Measurements from ENCODE around the gene MBD3. TPM values are rescaled to one million over a fixed set of nuclear protein-coding genes. Genes with fewer than 3 reads are reported as not detected.

Gene MBD3
- total RNA-seq, 1 donor from 2014 or later = 71.9 TPM

- H3K4me3 Mint-ChIP-seq (ENCODE audit: unreplicated experiment) = no peak overlapping the region
- H3K9me3 ChIP-seq (ENCODE audit: insufficient read depth, low read depth, low read length) = no peaks in the 10 kb centered on the region
- no peaks in the 10 kb centered on the region for H3K27me3 ChIP-seq (ENCODE audit: insufficient read depth, low read length)
- no peak overlapping the region for H3K4me3 ChIP-seq (ENCODE audit: insufficient read depth, low read depth, low read length)
- H3K27me3 Mint-ChIP-seq (ENCODE audit: low read depth, unreplicated experiment) = no peaks in the 10 kb centered on the region
- H4K20me1 ChIP-seq (ENCODE audit: insufficient read depth, low read length) = peaks cover 7% of the 10 kb centered on the region
- H3K9ac ChIP-seq (ENCODE audit: low read length) = no peak overlapping the region
- TF ChIP-seq CTCF (IDR thresholded peaks at IDR 0.05; ENCODE audit: insufficient read depth, low read depth, low read length) (no peak), EZH2 (IDR thresholded peaks at IDR 0.05; ENCODE audit: insufficient read depth, low read length) (no peak)
- H3K79me2 ChIP-seq (ENCODE audit: insufficient read depth, low read length) = peaks cover 4% of the 10 kb centered on the region
- no peak overlapping the region for H3K27ac ChIP-seq (ENCODE audit: low read depth, low read length)
- no peaks in the 10 kb centered on the region for H3K9me3 Mint-ChIP-seq (ENCODE audit: unreplicated experiment)
- no peaks in the 10 kb centered on the region for H3K4me1 ChIP-seq (ENCODE audit: insufficient read depth, low read length)
- no peaks in the 10 kb centered on the region for H3K4me1 Mint-ChIP-seq (ENCODE audit: low read depth, unreplicated experiment)
- no peaks in the 10 kb centered on the region for H3K36me3 ChIP-seq (ENCODE audit: insufficient read depth, low read length)
- no peak overlapping the region for H2AFZ ChIP-seq (ENCODE audit: low read depth, low read length)
- H3K36me3 Mint-ChIP-seq (ENCODE audit: low read depth, unreplicated experiment) = no peaks in the 10 kb centered on the region
- DNase-seq (ENCODE audit: low read depth) = no peak
- no peak for FAIRE-seq
- no peak overlapping the region for H3K4me2 ChIP-seq (ENCODE audit: low read length)
- H3K27ac Mint-ChIP-seq (ENCODE audit: unreplicated experiment) = no peak overlapping the region
Observed at GRCh38 chr19:1551068-1552040, 41.3 kb downstream of the MBD3 start.

- Mint-ChIP-seq H3K4me1 (ENCODE audit: low read depth, unreplicated experiment) (no peaks in the 10 kb centered on the region), H3K27ac (ENCODE audit: unreplicated experiment) (no peak overlapping the region), H3K27me3 (ENCODE audit: low read depth, unreplicated experiment) (peaks cover 8% of the 10 kb centered on the region), H3K4me3 (ENCODE audit: unreplicated experiment) (no peak overlapping the region), H3K9me3 (ENCODE audit: unreplicated experiment) (no peaks in the 10 kb centered on the region), H3K36me3 (ENCODE audit: low read depth, unreplicated experiment) (no peaks in the 10 kb centered on the region)
- H3K9ac ChIP-seq (ENCODE audit: low read length) = no peak overlapping the region
- DNase-seq (ENCODE audit: low read depth) (no peak), FAIRE-seq (no peak)
- no peaks in the 10 kb centered on the region for H3K27me3 ChIP-seq (ENCODE audit: insufficient read depth, low read length)
- H3K27ac ChIP-seq (ENCODE audit: low read depth, low read length) = no peak overlapping the region
- peaks cover 5% of the 10 kb centered on the region for H4K20me1 ChIP-seq (ENCODE audit: insufficient read depth, low read length)
- no peaks in the 10 kb centered on the region for H3K9me3 ChIP-seq (ENCODE audit: insufficient read depth, low read depth, low read length)
- no peak overlapping the region for H3K4me2 ChIP-seq (ENCODE audit: low read length)
- no peak overlapping the region for H2AFZ ChIP-seq (ENCODE audit: low read depth, low read length)
- H3K4me1 ChIP-seq (ENCODE audit: insufficient read depth, low read length) = no peaks in the 10 kb centered on the region
- no peak overlapping the region for H3K4me3 ChIP-seq (ENCODE audit: insufficient read depth, low read depth, low read length)
- no peaks in the 10 kb centered on the region for H3K79me2 ChIP-seq (ENCODE audit: insufficient read depth, low read length)
- TF ChIP-seq EZH2 (IDR thresholded peaks at IDR 0.05; ENCODE audit: insufficient read depth, low read length) = no peak
- TF ChIP-seq CTCF (IDR thresholded peaks at IDR 0.05; ENCODE audit: insufficient read depth, low read depth, low read length) = no peak
- H3K36me3 ChIP-seq (ENCODE audit: insufficient read depth, low read length) = no peaks in the 10 kb centered on the region
Observed at GRCh38 chr19:1549332-1549945, 43.2 kb downstream of the MBD3 start.

Measured in astrocyte (in vitro differentiated cells and primary cell).